SJSA1 (cell line): ENCODE results near the gene DGKI. TPM values are rescaled to one million over a fixed set of nuclear protein-coding genes. Genes with fewer than 3 reads are reported as not detected.
A peak's percentile ranks its signal among the peaks of the same experiment; 100 is the strongest.

Experiments
- DNase-seq, 2 experiments: peaks; one replicate each; pipeline ENCODE4 v3.0.0-alpha.2; 2015 to 2020; ENCODE audit warnings: low spot score in 2 of 2, low read depth in 1 of 2
- H3K27ac ChIP-seq: fragments of 250-450 bp; sonication (Bioruptor Pico); 2 replicates; pipeline ENCODE4 v1.5.1; 2020; ENCODE audit warnings: mild to moderate bottlenecking, moderate library complexity
- H3K27me3 ChIP-seq: fragments of 250-450 bp; sonication (Bioruptor Pico); replicated peaks from 2 replicates; pipeline ENCODE4 v1.5.1; 2020; ENCODE audit warnings: mild to moderate bottlenecking, moderate library complexity
- H3K36me3 ChIP-seq: fragments of 250-450 bp; sonication (Bioruptor Pico); 2 replicates; pipeline ENCODE4 v1.5.1; 2020; ENCODE audit warnings: mild to moderate bottlenecking
- H3K4me1 ChIP-seq: fragments of 250-450 bp; sonication (Bioruptor Pico); replicated peaks from 2 replicates; pipeline ENCODE4 v1.6.1; 2021; ENCODE audit warnings: mild to moderate bottlenecking
- H3K4me3 ChIP-seq: fragments of 250-450 bp; sonication (Bioruptor Pico); 2 replicates; pipeline ENCODE4 v1.5.1; 2020; ENCODE audit warnings: mild to moderate bottlenecking
- H3K9me3 ChIP-seq: fragments of 250-450 bp; sonication (Bioruptor Pico); replicated peaks from 2 replicates; pipeline ENCODE4 v1.5.1; 2020; ENCODE audit warnings: mild to moderate bottlenecking
- total RNA-seq: library from RNA; depleted of rRNA; stranded (reverse); fragments of >200 nt; shearing (Covaris generic); gene quantifications from 2 replicates; pipeline ENCODE4 v1.2.3, GENCODE V29; 2014

DGKI gene
- total RNA-seq, 1 experiment from 2014 or later: 1.6 TPM

- peak in 1 of 2 experiments; percentile 11 for DNase-seq
- no peaks in the 10 kb centered on the region for H3K9me3 ChIP-seq
- no peaks in the 10 kb centered on the region for H3K36me3 ChIP-seq
- no peak overlapping the region for H3K4me3 ChIP-seq
- H3K4me1 ChIP-seq: peaks cover 31% of the 10 kb centered on the region
- H3K27me3 ChIP-seq: no peaks in the 10 kb centered on the region
- no peak overlapping the region for H3K27ac ChIP-seq
Observed at GRCh38 chr7:137774793-137775201, 72.0 kb downstream of the DGKI start.

GRCh38 chr7:137772748-137773147, 74.0 kb downstream of the DGKI start:
- Histone ChIP-seq H3K9me3 (no peaks in the 10 kb centered on the region), H3K27me3 (no peaks in the 10 kb centered on the region), H3K4me3 (no peak overlapping the region), H3K4me1 (peaks cover 31% of the 10 kb centered on the region), H3K36me3 (no peaks in the 10 kb centered on the region), H3K27ac (no peak overlapping the region)
- DNase-seq: peak; percentile 50 to 55

- Histone ChIP-seq H3K4me3 (no peak overlapping the region), H3K27me3 (no peaks in the 10 kb centered on the region), H3K27ac (no peak overlapping the region), H3K9me3 (no peaks in the 10 kb centered on the region), H3K36me3 (no peaks in the 10 kb centered on the region), H3K4me1 (peaks cover 31% of the 10 kb centered on the region)
- no peak for DNase-seq
Observed at GRCh38 chr7:137772316-137772715, 74.5 kb downstream of the DGKI start.

- peaks cover 31% of the 10 kb centered on the region for H3K4me1 ChIP-seq
- no peaks in the 10 kb centered on the region for H3K36me3 ChIP-seq
- no peaks in the 10 kb centered on the region for H3K27me3 ChIP-seq
- H3K27ac ChIP-seq: peak overlapping the region; percentile 23; the same call in 1 of the 2 replicates
- no peak overlapping the region for H3K4me3 ChIP-seq
- no peak for DNase-seq
- H3K9me3 ChIP-seq: no peaks in the 10 kb centered on the region
Observed at GRCh38 chr7:137771679-137772078, 75.1 kb downstream of the DGKI start.

- DNase-seq: no peak
Observed at GRCh38 chr7:137771273-137771672, 75.5 kb downstream of the DGKI start.

GRCh38 chr7:137768366-137768765, 78.4 kb downstream of the DGKI start:
- peaks cover 18% of the 10 kb centered on the region for H3K4me1 ChIP-seq
- H3K4me3 ChIP-seq: no peak overlapping the region
- no peak for DNase-seq
- H3K27me3 ChIP-seq: 0 out of 2 replicates have a peak, but pooled peaks cover 8% of the 10 kb centered on the region
- no peaks in the 10 kb centered on the region for H3K9me3 ChIP-seq
- H3K27ac ChIP-seq: no peak overlapping the region
- H3K36me3 ChIP-seq: no peaks in the 10 kb centered on the region

More at GRCh38 chr7:137771273-137771672, 75.5 kb downstream of the DGKI start:
- H3K4me3 ChIP-seq: no peak overlapping the region
- H3K27ac ChIP-seq: no peak overlapping the region
- peaks cover 31% of the 10 kb centered on the region for H3K4me1 ChIP-seq
- no peaks in the 10 kb centered on the region for H3K36me3 ChIP-seq
- H3K9me3 ChIP-seq: no peaks in the 10 kb centered on the region
- H3K27me3 ChIP-seq: no peaks in the 10 kb centered on the region

GRCh38 chr7:137762334-137762733, 84.4 kb downstream of the DGKI start:
- Histone ChIP-seq H3K27ac (no peak overlapping the region), H3K4me3 (no peak overlapping the region), H3K27me3 (0 out of 2 replicates have a peak, but pooled peaks cover 8% of the 10 kb centered on the region), H3K9me3 (0 out of 2 replicates have a peak, but pooled peaks cover 2% of the 10 kb centered on the region), H3K4me1 (no peaks in the 10 kb centered on the region), H3K36me3 (no peaks in the 10 kb centered on the region)
- no peak for DNase-seq

GRCh38 chr7:137760111-137760510, 86.7 kb downstream of the DGKI start:
- no peak for DNase-seq
- no peak overlapping the region for H3K4me3 ChIP-seq
- peaks cover 13% of the 10 kb centered on the region; the same call in 1 of the 2 replicates for H3K27me3 ChIP-seq
- H3K9me3 ChIP-seq: 0 out of 2 replicates have a peak, but pooled peaks cover 2% of the 10 kb centered on the region
- H3K4me1 ChIP-seq: no peaks in the 10 kb centered on the region
- no peaks in the 10 kb centered on the region for H3K36me3 ChIP-seq
- H3K27ac ChIP-seq: no peak overlapping the region

- Histone ChIP-seq H3K4me1 (no peaks in the 10 kb centered on the region), H3K36me3 (no peaks in the 10 kb centered on the region), H3K27me3 (peaks cover 17% of the 10 kb centered on the region), H3K4me3 (no peak overlapping the region), H3K27ac (no peak overlapping the region), H3K9me3 (0 out of 2 replicates have a peak, but pooled peaks cover 2% of the 10 kb centered on the region)
- no peak for DNase-seq
Observed at GRCh38 chr7:137757146-137757925, 89.4 kb downstream of the DGKI start.

- peaks cover 17% of the 10 kb centered on the region for H3K27me3 ChIP-seq
- no peak for DNase-seq
- no peak overlapping the region for H3K27ac ChIP-seq
- H3K4me3 ChIP-seq: no peak overlapping the region
- 0 out of 2 replicates have a peak, but pooled peaks cover under 1% of the 10 kb centered on the region for H3K9me3 ChIP-seq
- no peaks in the 10 kb centered on the region for H3K4me1 ChIP-seq
- H3K36me3 ChIP-seq: no peaks in the 10 kb centered on the region
Observed at GRCh38 chr7:137755846-137756651, 90.7 kb downstream of the DGKI start.

- no peaks in the 10 kb centered on the region for H3K9me3 ChIP-seq
- H3K27me3 ChIP-seq: peaks cover 17% of the 10 kb centered on the region
- H3K4me1 ChIP-seq: no peaks in the 10 kb centered on the region
- DNase-seq: no peak
- no peak overlapping the region for H3K27ac ChIP-seq
- no peaks in the 10 kb centered on the region for H3K36me3 ChIP-seq
- H3K4me3 ChIP-seq: no peak overlapping the region
Observed at GRCh38 chr7:137755427-137755826, 91.3 kb downstream of the DGKI start.

GRCh38 chr7:137753948-137754851, 92.6 kb downstream of the DGKI start:
- no peaks in the 10 kb centered on the region for H3K9me3 ChIP-seq
- H3K4me3 ChIP-seq: no peak overlapping the region
- DNase-seq: no peak
- no peaks in the 10 kb centered on the region for H3K36me3 ChIP-seq
- H3K27me3 ChIP-seq: peaks cover 17% of the 10 kb centered on the region
- no peaks in the 10 kb centered on the region for H3K4me1 ChIP-seq
- H3K27ac ChIP-seq: no peak overlapping the region

- no peak overlapping the region for H3K4me3 ChIP-seq
- no peaks in the 10 kb centered on the region for H3K36me3 ChIP-seq
- no peak for DNase-seq
- peaks cover 17% of the 10 kb centered on the region for H3K27me3 ChIP-seq
- H3K9me3 ChIP-seq: no peaks in the 10 kb centered on the region
- no peaks in the 10 kb centered on the region for H3K4me1 ChIP-seq
- no peak overlapping the region for H3K27ac ChIP-seq
Observed at GRCh38 chr7:137753575-137753947, 93.2 kb downstream of the DGKI start.
